A673 (cell line): ENCODE measurements around the gene STARD10.

ENCODE experiments used
- EZH2 ChIP-seq: fragments of 200-600 bp; sonication (generic); IDR thresholded peaks from 2 replicates; pipeline ENCODE4 v1.6.1; 2017; ENCODE audit warnings: borderline replicate concordance, low read depth, mild to moderate bottlenecking, mixed read lengths, antibody characterized with exemption, low read length; ENCODE audit not compliant: poor library complexity, severe bottlenecking
- TF ChIP-seq, protein P1 (sequence below): fragments of 300-800, 200-600 bp; sonication (generic); conservative IDR thresholded peaks from 2 replicates; pipeline ENCODE4 v1.5.1; 2017; ENCODE audit warnings: low read depth, mild to moderate bottlenecking, antibody characterized with exemption, low read length, moderate library complexity, mixed read lengths

DNA sequence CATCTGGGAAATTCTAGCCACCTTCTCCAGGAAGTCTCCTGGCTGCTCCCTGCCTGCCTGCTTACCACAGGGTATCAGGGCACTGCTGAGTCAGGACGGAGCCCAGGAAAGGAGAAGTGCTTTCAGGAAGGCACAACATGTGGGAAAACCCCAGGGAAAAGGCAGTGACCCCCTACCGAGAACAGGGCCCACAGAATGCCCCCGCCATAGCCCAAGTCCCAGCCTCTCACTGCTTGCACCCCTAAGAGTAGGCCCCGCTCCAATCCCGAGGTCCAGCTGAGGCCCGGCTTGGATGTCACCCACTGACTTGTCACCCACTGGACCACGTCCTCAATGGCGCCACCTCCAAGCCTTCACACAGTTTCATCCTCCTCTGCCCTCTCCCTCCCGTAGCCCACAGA, 75.7 kb downstream of the STARD10 start:
- TF ChIP-seq, protein P1, sequence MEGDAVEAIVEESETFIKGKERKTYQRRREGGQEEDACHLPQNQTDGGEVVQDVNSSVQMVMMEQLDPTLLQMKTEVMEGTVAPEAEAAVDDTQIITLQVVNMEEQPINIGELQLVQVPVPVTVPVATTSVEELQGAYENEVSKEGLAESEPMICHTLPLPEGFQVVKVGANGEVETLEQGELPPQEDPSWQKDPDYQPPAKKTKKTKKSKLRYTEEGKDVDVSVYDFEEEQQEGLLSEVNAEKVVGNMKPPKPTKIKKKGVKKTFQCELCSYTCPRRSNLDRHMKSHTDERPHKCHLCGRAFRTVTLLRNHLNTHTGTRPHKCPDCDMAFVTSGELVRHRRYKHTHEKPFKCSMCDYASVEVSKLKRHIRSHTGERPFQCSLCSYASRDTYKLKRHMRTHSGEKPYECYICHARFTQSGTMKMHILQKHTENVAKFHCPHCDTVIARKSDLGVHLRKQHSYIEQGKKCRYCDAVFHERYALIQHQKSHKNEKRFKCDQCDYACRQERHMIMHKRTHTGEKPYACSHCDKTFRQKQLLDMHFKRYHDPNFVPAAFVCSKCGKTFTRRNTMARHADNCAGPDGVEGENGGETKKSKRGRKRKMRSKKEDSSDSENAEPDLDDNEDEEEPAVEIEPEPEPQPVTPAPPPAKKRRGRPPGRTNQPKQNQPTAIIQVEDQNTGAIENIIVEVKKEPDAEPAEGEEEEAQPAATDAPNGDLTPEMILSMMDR, result no peak
- no peak for TF ChIP-seq EZH2
